CD14-positive monocyte (primary cell): ENCODE results near the gene ATOH8. TPM values are rescaled to one million over a fixed set of nuclear protein-coding genes. Genes with fewer than 3 reads are reported as not detected.

ENCODE experiments used
- DNase-seq, 3 donors: peaks; one replicate each; pipeline ENCODE4 v3.0.0-alpha.2; 2011 to 2022
- H2AFZ ChIP-seq: 2 replicates; pipeline ENCODE4 v1.6.0; 2012; ENCODE audit warnings: mild to moderate bottlenecking, low read depth, low read length, inconsistent platforms; ENCODE audit not compliant: insufficient read depth, poor library complexity, severe bottlenecking
- H3K27ac ChIP-seq, 2 donors: 1 replicate in 1 of 2; 2 replicates in 1 of 2; pipeline ENCODE4 v1.5.1; 2012 to 2013; ENCODE audit warnings: low read length in 2 of 2, control low read depth in 1 of 2, inconsistent platforms in 1 of 2, low read depth in 1 of 2, mild to moderate bottlenecking in 1 of 2
- H3K27me3 ChIP-seq, 2 donors: one replicate each; pipeline versions ENCODE4 v1.6.0 to v1.6.1; 2011 to 2013; ENCODE audit warnings: low read length in 2 of 2; ENCODE audit not compliant: control insufficient read depth in 2 of 2, insufficient read depth in 2 of 2
- H3K36me3 ChIP-seq, 2 donors: replicated peaks in 1 of 2; 1 replicate in 1 of 2; 2 replicates in 1 of 2; pipeline versions ENCODE4 v1.5.1 to v1.6.1; 2012 to 2013; ENCODE audit warnings: low read length in 2 of 2, control low read depth in 1 of 2, inconsistent platforms in 1 of 2, mild to moderate bottlenecking in 1 of 2; ENCODE audit not compliant: insufficient read depth in 2 of 2, control insufficient read depth in 1 of 2
- H3K4me1 ChIP-seq, 2 donors: 1 replicate in 1 of 2; 2 replicates in 1 of 2; pipeline versions ENCODE4 v1.5.1 to v1.6.1; 2012 to 2013; ENCODE audit warnings: low read length in 2 of 2, control low read depth in 1 of 2, inconsistent platforms in 1 of 2, mild to moderate bottlenecking in 1 of 2, moderate library complexity in 1 of 2; ENCODE audit not compliant: insufficient read depth in 2 of 2, control insufficient read depth in 1 of 2
- H3K4me2 ChIP-seq: replicated peaks from 2 replicates; pipeline ENCODE3; 2012; ENCODE audit warnings: low read length, moderate library complexity, mild to moderate bottlenecking; ENCODE audit not compliant: poor library complexity, severe bottlenecking; ENCODE audit errors: extremely low read depth
- H3K4me3 ChIP-seq, 3 experiments: fragments of 200-600 bp in 1 of 3; sonication (generic) in 1 of 3; replicated peaks in 1 of 3; 1 replicate in 2 of 3; 2 replicates in 1 of 3; pipeline ENCODE4 v1.5.1; 2011 to 2013; ENCODE audit warnings: low read length in 3 of 3, mild to moderate bottlenecking in 3 of 3, control low read depth in 2 of 3, low read depth in 2 of 3, inconsistent platforms in 1 of 3, moderate library complexity in 1 of 3
- H3K79me2 ChIP-seq: 2 replicates; pipeline ENCODE4 v1.6.0; 2012; ENCODE audit warnings: mild to moderate bottlenecking, control low read depth, inconsistent platforms, low read length, moderate library complexity; ENCODE audit not compliant: insufficient read depth
- H3K9ac ChIP-seq: 2 replicates; pipeline ENCODE4 v1.6.0; 2017; ENCODE audit warnings: low read length, mild to moderate bottlenecking; ENCODE audit not compliant: insufficient read depth, poor library complexity, severe bottlenecking
- H3K9me3 ChIP-seq, 2 donors: replicated peaks in 1 of 2; 1 replicate in 1 of 2; 2 replicates in 1 of 2; pipeline versions ENCODE4 v1.5.1 to v1.6.1; 2012 to 2013; ENCODE audit warnings: low read length in 2 of 2, control low read depth in 1 of 2; ENCODE audit not compliant: control insufficient read depth in 1 of 2, insufficient read depth in 1 of 2
- H4K20me1 ChIP-seq: 2 replicates; pipeline ENCODE4 v1.6.0; 2012; ENCODE audit warnings: mild to moderate bottlenecking, low read length, control low read depth, moderate library complexity; ENCODE audit not compliant: insufficient read depth
- H3K27ac Mint-ChIP-seq, 7 donors: one replicate each; pipeline ENCODE4 v1.8.0; 2020; ENCODE audit warnings: mild to moderate bottlenecking in 7 of 7, mixed read lengths in 7 of 7, moderate library complexity in 6 of 7, inconsistent platforms in 2 of 7
- H3K27me3 Mint-ChIP-seq, 3 donors: one replicate each; pipeline ENCODE4 v1.8.0; 2021 to 2022; ENCODE audit warnings: low read depth in 3 of 3, mild to moderate bottlenecking in 3 of 3, mixed read lengths in 3 of 3, moderate library complexity in 3 of 3, inconsistent platforms in 1 of 3
- H3K36me3 Mint-ChIP-seq, 2 donors: one replicate each; pipeline ENCODE4 v1.8.0; 2020; ENCODE audit warnings: mixed read lengths in 2 of 2, inconsistent platforms in 1 of 2, mild to moderate bottlenecking in 1 of 2
- H3K4me1 Mint-ChIP-seq: one replicate; pipeline ENCODE4 v1.8.0; 2020; ENCODE audit warnings: mild to moderate bottlenecking, mixed read lengths
- H3K4me3 Mint-ChIP-seq, 2 donors: one replicate each; pipeline ENCODE4 v1.8.0; 2020; ENCODE audit warnings: mild to moderate bottlenecking in 2 of 2, mixed read lengths in 2 of 2, moderate library complexity in 1 of 2
- H3K9me3 Mint-ChIP-seq, 7 donors: one replicate each; pipeline ENCODE4 v1.8.0; 2020 to 2022; ENCODE audit warnings: mixed read lengths in 7 of 7, mild to moderate bottlenecking in 6 of 7, moderate library complexity in 6 of 7, inconsistent platforms in 2 of 7
- CTCF ChIP-seq: fragments of 200-600 bp; IDR thresholded peaks from one replicate; pipeline ENCODE4 v1.8.0; 2022; ENCODE audit warnings: antibody characterized with exemption, mild to moderate bottlenecking
- WGBS: methylation state at CpG from one replicate; pipeline ENCODE4 v1.1.5; 2013; ENCODE audit warnings: missing lambda C conversion rate; ENCODE audit not compliant: insufficient coverage; 5-methylcytosine and 5-hydroxymethylcytosine counted together
- intact Hi-C, 2 donors: fragments of 100-400 bp; cut with micrococcal nuclease; formaldehyde crosslinking; loops; one replicate each; pipeline versions ENCODE4 v1.15.0 to v1.15.1; 2023
- polyA plus RNA-seq, 3 donors: library from polyadenylated mRNA; depleted of rRNA in 1 of 3; unstranded in 2 of 3; stranded (reverse) in 1 of 3; fragments of 300-500 nt in 2 of 3; fragments of >200 nt in 1 of 3; fragmentation: Illumina TruSeq in 2 of 3; gene quantifications; 1 replicate in 2 of 3; 2 replicates in 1 of 3; pipeline ENCODE4 v1.2.3, GENCODE V29; 2012 to 2021

Gene ATOH8
- polyA plus RNA-seq, 3 donors = 2.0 to 3.9 (median 2.1) TPM

- no peaks in the 10 kb centered on the region for H3K27me3 ChIP-seq
- 40% methylated on average over 7 of the region's 8 CpGs for WGBS
- H3K27ac ChIP-seq = peak overlapping the region; percentile 68 to 81
- Mint-ChIP-seq H3K4me1 (peaks cover 92% of the 10 kb centered on the region), H3K4me3 (peak overlapping the region in 1 of 2 donors; percentile 67), H3K27ac (peak overlapping the region; percentile 89 to 98 (median 91)), H3K36me3 (peaks cover 0 to 2% of the 10 kb centered on the region in 2 donors), H3K27me3 (no peaks in the 10 kb centered on the region), H3K9me3 (peaks cover 0 to 2% (median 0%) of the 10 kb centered on the region in 7 donors)
- H2AFZ ChIP-seq = no peak overlapping the region
- no peak for TF ChIP-seq CTCF
- no peaks in the 10 kb centered on the region for H3K36me3 ChIP-seq
- H3K79me2 ChIP-seq = no peaks in the 10 kb centered on the region
- H3K4me2 ChIP-seq = peak overlapping the region; percentile 51
- intact Hi-C loops = loop anchor here in 1 of 2 donors (5.0 kb wide), 1 partner anchor 39 kb away; no protein-coding TSS in a partner anchor
- H3K9me3 ChIP-seq = no peaks in the 10 kb centered on the region
- DNase-seq = no peak
- peak overlapping the region in 1 of 3 experiments; percentile 51 for H3K4me3 ChIP-seq
- H3K9ac ChIP-seq = peak overlapping the region; percentile 34
- H4K20me1 ChIP-seq = no peaks in the 10 kb centered on the region
- H3K4me1 ChIP-seq = peaks cover 100% of the 10 kb centered on the region in 2 donors
Measured at GRCh38 chr2:85711578-85712060, 42.2 kb upstream of the ATOH8 start.

GRCh38 chr2:85712336-85712735 is 41.5 kb upstream of the ATOH8 start:
- 0% methylated on average over 5 of the region's 15 CpGs for WGBS
- no peak for TF ChIP-seq CTCF
- H3K27ac Mint-ChIP-seq = peak overlapping the region; percentile 87 to 97 (median 92)
- DNase-seq = peak; percentile 55 to 80 (median 79)
- H3K27me3 Mint-ChIP-seq = no peaks in the 10 kb centered on the region
- intact Hi-C loops = loop anchor here in 1 of 2 donors (5.0 kb wide), 1 partner anchor 40 kb away; no protein-coding TSS in a partner anchor
- H3K9me3 Mint-ChIP-seq = peaks cover 0 to 2% (median 0%) of the 10 kb centered on the region in 7 donors
- peak overlapping the region; percentile 34 for H3K9ac ChIP-seq
- peak overlapping the region in 1 of 3 experiments; percentile 51 for H3K4me3 ChIP-seq
- H3K36me3 ChIP-seq = no peaks in the 10 kb centered on the region
- H3K4me2 ChIP-seq = peak overlapping the region; percentile 51
- no peaks in the 10 kb centered on the region for H3K79me2 ChIP-seq
- no peak overlapping the region for H2AFZ ChIP-seq
- no peaks in the 10 kb centered on the region for H3K27me3 ChIP-seq
- H3K4me3 Mint-ChIP-seq = peak overlapping the region; percentile 59 to 83
- no peaks in the 10 kb centered on the region for H3K9me3 ChIP-seq
- peaks cover 96 to 97% of the 10 kb centered on the region in 2 donors for H3K4me1 ChIP-seq
- no peaks in the 10 kb centered on the region for H4K20me1 ChIP-seq
- H3K4me1 Mint-ChIP-seq = peaks cover 87% of the 10 kb centered on the region
- H3K36me3 Mint-ChIP-seq = peaks cover 0 to 2% of the 10 kb centered on the region in 2 donors
- H3K27ac ChIP-seq = peak overlapping the region; percentile 68 to 81
